HepG2 (cell line): ENCODE data around the gene ACBD6. TPM values are rescaled to one million over a fixed set of nuclear protein-coding genes. Genes with fewer than 3 reads are reported as not detected.

Source experiments
- ATAC-seq: fragments of 200-7000 bp; cut with Tn5 transposase; 3 replicates; pipeline ENCODE4 v1.9.1; 2020; ENCODE audit warnings: mild to moderate bottlenecking, moderate library complexity
- BruUV-seq: library from RNA; stranded (reverse); fragments of 400-500 nt; replicated peaks from 2 replicates; lab custom pipeline; 2021; lab: Mats Ljungman, UMichigan
- CTCF ChIA-PET: fragments of 300-600 bp; formaldehyde crosslinking; extraction: SDS; loops from one replicate; lab custom pipeline; 2021; ENCODE audit warnings: low total read pairs, inconsistent platforms, low intra/inter-chr PET ratio; lab: Yijun Ruan, JAX
- POLR2A ChIA-PET: fragments of 350-600 bp; sonication (Branson Sonifier 250); formaldehyde crosslinking; loops from one replicate; lab custom pipeline; 2020; ENCODE audit warnings: antibody characterized with exemption, inconsistent platforms; lab: Yijun Ruan, JAX
- DNase-seq: peaks from one replicate; pipeline ENCODE4 v3.0.0-alpha.2; 2015; ENCODE audit warnings: low spot score
- FAIRE-seq: peaks from 3 replicates; lab custom pipeline; 2011; peaks lifted over from hg19 to GRCh38; lab: Jason Lieb, UNC
- H2AFZ ChIP-seq: one replicate; pipeline ENCODE4 v1.6.1; 2011; ENCODE audit warnings: low read length, inconsistent platforms
- H3K27ac ChIP-seq: fragments of 300-600 bp; 3 replicates; pipeline ENCODE4 v1.8.0; 2011; ENCODE audit warnings: mixed run types, mild to moderate bottlenecking, mixed read lengths, low read length, inconsistent platforms; ENCODE audit not compliant: insufficient read depth; ENCODE audit errors: extremely low read length
- H3K27me3 ChIP-seq, 2 experiments: fragments of 200-600 bp in 1 of 2; 2 replicates in 1 of 2; 3 replicates in 1 of 2; pipeline versions ENCODE4 v1.6.0 to v1.8.0; 2011; ENCODE audit warnings: low read length in 2 of 2, mild to moderate bottlenecking in 2 of 2, moderate library complexity in 2 of 2, inconsistent platforms in 1 of 2; ENCODE audit not compliant: insufficient read depth in 2 of 2, control insufficient read depth in 1 of 2
- H3K36me3 ChIP-seq, 2 experiments: fragments of 200-600 bp in 1 of 2; replicated peaks in 1 of 2; 2 replicates in 1 of 2; 3 replicates in 1 of 2; pipeline versions ENCODE4 v1.5.1 to v1.8.0; 2011; ENCODE audit warnings: low read length in 2 of 2, inconsistent platforms in 1 of 2; ENCODE audit not compliant: insufficient read depth in 2 of 2, control insufficient read depth in 1 of 2
- H3K4me1 ChIP-seq: 2 replicates; pipeline ENCODE4 v1.5.1; 2012; ENCODE audit warnings: low read length, inconsistent platforms; ENCODE audit not compliant: insufficient read depth
- H3K4me2 ChIP-seq: 2 replicates; pipeline ENCODE4 v1.6.0; 2011; ENCODE audit warnings: low read depth, low read length, inconsistent platforms
- H3K4me3 ChIP-seq, 3 experiments: fragments of 200-600 bp in 1 of 3; sonication (generic), shearing (Covaris generic) in 1 of 3; replicated peaks in 1 of 3; 2 replicates each; pipeline ENCODE4 v1.5.1; 2011 to 2016; ENCODE audit warnings: low read length in 3 of 3, inconsistent platforms in 2 of 3, low read depth in 2 of 3, mild to moderate bottlenecking in 2 of 3, control low read depth in 1 of 3, mixed read lengths in 1 of 3; ENCODE audit not compliant: insufficient read depth in 1 of 3
- H3K79me2 ChIP-seq: one replicate; pipeline ENCODE4 v1.6.1; 2011; ENCODE audit warnings: low read length, inconsistent platforms; ENCODE audit not compliant: insufficient read depth
- H3K9ac ChIP-seq: 2 replicates; pipeline ENCODE4 v1.6.0; 2011; ENCODE audit warnings: mild to moderate bottlenecking, low read depth, low read length, inconsistent platforms; ENCODE audit not compliant: insufficient read depth
- H3K9me3 ChIP-seq: 2 replicates; pipeline ENCODE4 v1.5.1; 2012; ENCODE audit warnings: mild to moderate bottlenecking, low read length
- H4K20me1 ChIP-seq: 2 replicates; pipeline ENCODE4 v1.6.0; 2011; ENCODE audit warnings: inconsistent platforms, mild to moderate bottlenecking, low read length, moderate library complexity; ENCODE audit not compliant: insufficient read depth
- CHD4 ChIP-seq: fragments of 200-600 bp; sonication (generic); IDR thresholded peaks from 2 replicates; pipeline ENCODE4 v1.7.0; 2017; ENCODE audit warnings: mild to moderate bottlenecking, low read length, borderline replicate concordance
- FOXK2 ChIP-seq: fragments of 450-650 bp; IDR thresholded peaks from 2 replicates; pipeline ENCODE4 v1.6.1; 2016
- MZF1 ChIP-seq: sonication (generic); formaldehyde crosslinking; IDR thresholded peaks from 2 replicates; pipeline ENCODE4 v1.8.1; 2023; ENCODE audit warnings: mild to moderate bottlenecking, missing genetic modification reagents, borderline replicate concordance
- NFIC ChIP-seq: IDR thresholded peaks from 2 replicates; pipeline ENCODE4 v1.6.1; 2012; ENCODE audit warnings: mild to moderate bottlenecking, low read length, inconsistent platforms
- NFKB2 ChIP-seq: sonication (generic); formaldehyde crosslinking; IDR thresholded peaks from 2 replicates; pipeline ENCODE4 v1.4.0; 2020; ENCODE audit warnings: missing genetic modification reagents, borderline replicate concordance
- STAG1 ChIP-seq: sonication (generic); formaldehyde crosslinking; IDR thresholded peaks from 2 replicates; pipeline ENCODE4 v1.4.0; 2020; ENCODE audit warnings: missing genetic modification reagents
- ZFP62 ChIP-seq: sonication (generic); formaldehyde crosslinking; IDR thresholded peaks from 2 replicates; pipeline ENCODE4 v1.4.0; 2020; ENCODE audit warnings: missing genetic modification reagents
- ZMYM3 ChIP-seq: sonication (generic); formaldehyde crosslinking; IDR thresholded peaks from 2 replicates; pipeline ENCODE4 v1.5.1; 2020; ENCODE audit warnings: mild to moderate bottlenecking, missing genetic modification reagents
- WGBS: methylation state at CpG from one replicate; pipeline ENCODE4 v1.1.6; 2017; ENCODE audit warnings: low lambda C conversion rate; 5-methylcytosine and 5-hydroxymethylcytosine counted together
- in situ Hi-C: cut with HindIII; loops from 2 replicates; pipeline ENCODE4 v1.10.0; 2017; ENCODE audit warnings: low pct_unique_long_range_greater_than_20kb; ENCODE audit not compliant: extremely low pct_ligation_motif_present
- intact Hi-C: fragments of 100-400 bp; cut with micrococcal nuclease; formaldehyde crosslinking; loops from one replicate; pipeline ENCODE4 v1.10.0; 2022; ENCODE audit not compliant: unreplicated experiment
- polyA plus RNA-seq, 8 experiments: library from polyadenylated mRNA; depleted of rRNA in 3 of 8; stranded (reverse) in 7 of 8; unstranded in 1 of 8; fragments of >200 nt; fragmentation: Illumina TruSeq in 4 of 8; extraction: Trizol in 4 of 8; gene quantifications; 2 replicates each; pipeline versions ENCODE4 v1.2.1 to v1.2.3, GENCODE V29; 2011 to 2016; ENCODE audit warnings: low read depth in 4 of 8, missing spikeins in 1 of 8, mixed read lengths in 1 of 8; ENCODE audit not compliant: insufficient read depth in 1 of 8
- total RNA-seq, 5 experiments: library from RNA; depleted of rRNA; stranded (reverse); fragments of >200 nt; fragmentation: Illumina TruSeq; extraction: Trizol; gene quantifications; 2 replicates each; pipeline ENCODE4 v1.2.3, GENCODE V29; 2016; ENCODE audit warnings: low read depth in 1 of 5
- TF ChIP-seq, protein P1 (sequence below): sonication (generic); formaldehyde crosslinking; conservative IDR thresholded peaks from 2 replicates; pipeline ENCODE4 v1.8.0; 2022; ENCODE audit warnings: missing genetic modification reagents
- TF ChIP-seq, protein P2 (sequence below): sonication (generic); formaldehyde crosslinking; IDR thresholded peaks from 2 replicates; pipeline ENCODE4 v1.8.1; 2022; ENCODE audit warnings: mild to moderate bottlenecking, missing genetic modification reagents

ACBD6 gene
- total and polyA plus RNA-seq, 2 of the 13 experiments (the other 11 are each of a cell fraction or from before 2014, with no cell fraction given) = 33.5 to 47.2 TPM

DNA sequence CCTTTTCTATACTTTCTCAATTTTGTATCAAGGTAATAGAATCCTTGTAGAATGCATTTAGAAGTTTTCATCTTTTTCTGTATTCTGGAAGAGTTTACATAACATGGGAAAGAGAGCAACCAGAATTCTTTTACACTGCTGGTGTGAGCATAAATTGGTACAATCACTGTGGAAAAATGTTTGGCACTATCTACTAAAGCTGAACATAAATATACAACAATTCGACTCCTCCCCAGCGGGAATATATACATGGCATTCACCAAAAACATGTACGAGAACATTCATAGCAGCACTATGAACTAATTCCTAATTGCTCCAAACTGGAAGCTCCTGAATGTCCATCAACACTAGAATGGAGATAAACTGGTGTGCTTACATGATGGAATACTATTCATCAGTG lies 1.8 kb upstream of the ACBD6 start:
- H3K79me2 ChIP-seq = peaks cover 28% of the 10 kb centered on the region
- no peaks in the 10 kb centered on the region for H4K20me1 ChIP-seq
- FAIRE-seq (no peak), ATAC-seq (no peak), DNase-seq (no peak)
- ChIA-PET CTCF (no interaction called here), POLR2A (interaction anchor here (0.5 to 3.4 kb wide), 3 partner anchors 11 to 18 kb away, joined by 3 to 23 read pairs (median 3); no protein-coding TSS in a partner anchor)
- no peaks in the 10 kb centered on the region for H3K36me3 ChIP-seq
- in situ Hi-C loops = loop anchor here (25.0 kb wide), 1 partner anchor 633 kb away; no protein-coding TSS in a partner anchor
- H3K27ac ChIP-seq = no peak overlapping the region
- no peaks in the 10 kb centered on the region for H3K9me3 ChIP-seq
- no peak overlapping the region for H3K9ac ChIP-seq
- H3K27me3 ChIP-seq = no peaks in the 10 kb centered on the region; a peak in 1 of 5 replicates
- H3K4me1 ChIP-seq = peaks cover 31% of the 10 kb centered on the region
- H3K4me3 ChIP-seq = no peak overlapping the region
- H3K4me2 ChIP-seq = no peak overlapping the region
- intact Hi-C loops = no loop called here
- no peak overlapping the region for H2AFZ ChIP-seq
- no TSS peak for BruUV-seq
- WGBS = 92% methylated on average over 3 of the region's 3 CpGs
- TF ChIP-seq, protein P1, sequence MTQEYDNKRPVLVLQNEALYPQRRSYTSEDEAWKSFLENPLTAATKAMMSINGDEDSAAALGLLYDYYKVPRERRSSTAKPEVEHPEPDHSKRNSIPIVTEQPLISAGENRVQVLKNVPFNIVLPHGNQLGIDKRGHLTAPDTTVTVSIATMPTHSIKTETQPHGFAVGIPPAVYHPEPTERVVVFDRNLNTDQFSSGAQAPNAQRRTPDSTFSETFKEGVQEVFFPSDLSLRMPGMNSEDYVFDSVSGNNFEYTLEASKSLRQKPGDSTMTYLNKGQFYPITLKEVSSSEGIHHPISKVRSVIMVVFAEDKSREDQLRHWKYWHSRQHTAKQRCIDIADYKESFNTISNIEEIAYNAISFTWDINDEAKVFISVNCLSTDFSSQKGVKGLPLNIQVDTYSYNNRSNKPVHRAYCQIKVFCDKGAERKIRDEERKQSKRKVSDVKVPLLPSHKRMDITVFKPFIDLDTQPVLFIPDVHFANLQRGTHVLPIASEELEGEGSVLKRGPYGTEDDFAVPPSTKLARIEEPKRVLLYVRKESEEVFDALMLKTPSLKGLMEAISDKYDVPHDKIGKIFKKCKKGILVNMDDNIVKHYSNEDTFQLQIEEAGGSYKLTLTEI (CRISPR knock-in tag) = no peak
- TF ChIP-seq STAG1 (CRISPR knock-in tag) (no peak), NFIC (no peak), NFKB2 (no peak), ZMYM3 (CRISPR knock-in tag) (no peak), FOXK2 (no peak), MZF1 (CRISPR knock-in tag) (no peak), ZFP62 (CRISPR knock-in tag) (no peak), CHD4 (no peak)
- TF ChIP-seq, protein P2, sequence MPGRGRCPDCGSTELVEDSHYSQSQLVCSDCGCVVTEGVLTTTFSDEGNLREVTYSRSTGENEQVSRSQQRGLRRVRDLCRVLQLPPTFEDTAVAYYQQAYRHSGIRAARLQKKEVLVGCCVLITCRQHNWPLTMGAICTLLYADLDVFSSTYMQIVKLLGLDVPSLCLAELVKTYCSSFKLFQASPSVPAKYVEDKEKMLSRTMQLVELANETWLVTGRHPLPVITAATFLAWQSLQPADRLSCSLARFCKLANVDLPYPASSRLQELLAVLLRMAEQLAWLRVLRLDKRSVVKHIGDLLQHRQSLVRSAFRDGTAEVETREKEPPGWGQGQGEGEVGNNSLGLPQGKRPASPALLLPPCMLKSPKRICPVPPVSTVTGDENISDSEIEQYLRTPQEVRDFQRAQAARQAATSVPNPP (CRISPR knock-in tag) = no peak
